ENCODE data around the gene PCNT. TPM values are rescaled to one million over a fixed set of nuclear protein-coding genes. Genes with fewer than 3 reads are reported as not detected.

PCNT gene
- total RNA-seq, 1 experiment from 2014 or later: 41.0 TPM

DNA sequence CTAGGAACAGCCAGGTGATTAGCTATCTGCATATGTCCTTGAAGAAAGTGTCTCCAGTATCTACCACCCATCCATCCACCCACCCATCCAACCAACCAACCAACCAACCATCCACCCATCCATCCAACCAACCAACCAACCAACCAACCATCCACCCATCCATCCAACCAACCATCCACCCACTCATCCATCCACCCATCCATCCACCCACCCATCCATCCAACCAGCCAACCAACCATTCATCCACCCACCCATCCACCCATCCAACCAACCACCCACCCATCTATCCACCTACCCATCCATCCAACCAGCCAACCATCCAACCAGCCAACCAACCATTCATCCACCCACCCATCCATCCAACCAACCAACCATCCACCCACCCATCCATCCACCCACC, 12.4 kb upstream of the PCNT start (continued):
- TF ChIP-seq, protein P1, sequence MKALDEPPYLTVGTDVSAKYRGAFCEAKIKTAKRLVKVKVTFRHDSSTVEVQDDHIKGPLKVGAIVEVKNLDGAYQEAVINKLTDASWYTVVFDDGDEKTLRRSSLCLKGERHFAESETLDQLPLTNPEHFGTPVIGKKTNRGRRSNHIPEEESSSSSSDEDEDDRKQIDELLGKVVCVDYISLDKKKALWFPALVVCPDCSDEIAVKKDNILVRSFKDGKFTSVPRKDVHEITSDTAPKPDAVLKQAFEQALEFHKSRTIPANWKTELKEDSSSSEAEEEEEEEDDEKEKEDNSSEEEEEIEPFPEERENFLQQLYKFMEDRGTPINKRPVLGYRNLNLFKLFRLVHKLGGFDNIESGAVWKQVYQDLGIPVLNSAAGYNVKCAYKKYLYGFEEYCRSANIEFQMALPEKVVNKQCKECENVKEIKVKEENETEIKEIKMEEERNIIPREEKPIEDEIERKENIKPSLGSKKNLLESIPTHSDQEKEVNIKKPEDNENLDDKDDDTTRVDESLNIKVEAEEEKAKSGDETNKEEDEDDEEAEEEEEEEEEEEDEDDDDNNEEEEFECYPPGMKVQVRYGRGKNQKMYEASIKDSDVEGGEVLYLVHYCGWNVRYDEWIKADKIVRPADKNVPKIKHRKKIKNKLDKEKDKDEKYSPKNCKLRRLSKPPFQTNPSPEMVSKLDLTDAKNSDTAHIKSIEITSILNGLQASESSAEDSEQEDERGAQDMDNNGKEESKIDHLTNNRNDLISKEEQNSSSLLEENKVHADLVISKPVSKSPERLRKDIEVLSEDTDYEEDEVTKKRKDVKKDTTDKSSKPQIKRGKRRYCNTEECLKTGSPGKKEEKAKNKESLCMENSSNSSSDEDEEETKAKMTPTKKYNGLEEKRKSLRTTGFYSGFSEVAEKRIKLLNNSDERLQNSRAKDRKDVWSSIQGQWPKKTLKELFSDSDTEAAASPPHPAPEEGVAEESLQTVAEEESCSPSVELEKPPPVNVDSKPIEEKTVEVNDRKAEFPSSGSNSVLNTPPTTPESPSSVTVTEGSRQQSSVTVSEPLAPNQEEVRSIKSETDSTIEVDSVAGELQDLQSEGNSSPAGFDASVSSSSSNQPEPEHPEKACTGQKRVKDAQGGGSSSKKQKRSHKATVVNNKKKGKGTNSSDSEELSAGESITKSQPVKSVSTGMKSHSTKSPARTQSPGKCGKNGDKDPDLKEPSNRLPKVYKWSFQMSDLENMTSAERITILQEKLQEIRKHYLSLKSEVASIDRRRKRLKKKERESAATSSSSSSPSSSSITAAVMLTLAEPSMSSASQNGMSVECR (CRISPR knock-in tag; IDR thresholded peaks at IDR 0.05; ENCODE audit: borderline replicate concordance): no peak
- TF ChIP-seq, protein P2, sequence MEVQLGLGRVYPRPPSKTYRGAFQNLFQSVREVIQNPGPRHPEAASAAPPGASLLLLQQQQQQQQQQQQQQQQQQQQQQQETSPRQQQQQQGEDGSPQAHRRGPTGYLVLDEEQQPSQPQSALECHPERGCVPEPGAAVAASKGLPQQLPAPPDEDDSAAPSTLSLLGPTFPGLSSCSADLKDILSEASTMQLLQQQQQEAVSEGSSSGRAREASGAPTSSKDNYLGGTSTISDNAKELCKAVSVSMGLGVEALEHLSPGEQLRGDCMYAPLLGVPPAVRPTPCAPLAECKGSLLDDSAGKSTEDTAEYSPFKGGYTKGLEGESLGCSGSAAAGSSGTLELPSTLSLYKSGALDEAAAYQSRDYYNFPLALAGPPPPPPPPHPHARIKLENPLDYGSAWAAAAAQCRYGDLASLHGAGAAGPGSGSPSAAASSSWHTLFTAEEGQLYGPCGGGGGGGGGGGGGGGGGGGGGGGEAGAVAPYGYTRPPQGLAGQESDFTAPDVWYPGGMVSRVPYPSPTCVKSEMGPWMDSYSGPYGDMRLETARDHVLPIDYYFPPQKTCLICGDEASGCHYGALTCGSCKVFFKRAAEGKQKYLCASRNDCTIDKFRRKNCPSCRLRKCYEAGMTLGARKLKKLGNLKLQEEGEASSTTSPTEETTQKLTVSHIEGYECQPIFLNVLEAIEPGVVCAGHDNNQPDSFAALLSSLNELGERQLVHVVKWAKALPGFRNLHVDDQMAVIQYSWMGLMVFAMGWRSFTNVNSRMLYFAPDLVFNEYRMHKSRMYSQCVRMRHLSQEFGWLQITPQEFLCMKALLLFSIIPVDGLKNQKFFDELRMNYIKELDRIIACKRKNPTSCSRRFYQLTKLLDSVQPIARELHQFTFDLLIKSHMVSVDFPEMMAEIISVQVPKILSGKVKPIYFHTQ (CRISPR knock-in tag; IDR thresholded peaks at IDR 0.05): no peak

DNA sequence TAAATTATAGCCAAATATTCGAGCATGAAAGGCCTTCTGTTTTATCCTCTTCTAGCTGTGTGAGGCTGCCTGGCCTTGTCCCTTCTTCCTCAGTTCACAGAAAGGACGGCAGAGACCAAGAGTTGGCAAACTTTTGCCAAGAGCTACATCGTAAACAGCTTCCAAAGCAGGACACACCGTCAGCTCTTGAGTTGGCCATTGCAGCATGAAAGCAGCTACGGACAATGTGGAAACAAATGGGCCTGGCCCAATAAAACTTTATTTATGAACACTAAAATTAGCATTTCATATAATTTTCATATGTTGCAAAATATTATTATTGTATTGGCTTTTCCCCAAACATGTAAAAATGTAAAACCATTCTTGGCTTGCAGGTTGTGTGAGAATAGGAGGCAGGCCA, 11.0 kb upstream of the PCNT start:
- ChIA-PET POLR2A (no interaction called here), CTCF (interaction anchor here (0.7 kb wide), 1 partner anchor 10 kb away, joined by 4 read pairs; no protein-coding TSS in a partner anchor)
- ATAC-seq (no peak), DNase-seq (ENCODE audit: low spot score) (no peak)
- H3K27me3 Mint-ChIP-seq (ENCODE audit: low read depth): no peaks in the 10 kb centered on the region
- peaks cover 2% of the 10 kb centered on the region for H3K4me1 Mint-ChIP-seq
- H3K4me3 Mint-ChIP-seq: no peak overlapping the region
- H3K9me3 Mint-ChIP-seq: peaks cover 3% of the 10 kb centered on the region; the same call in 1 of the 2 replicates
- no peak overlapping the region for H3K27ac Mint-ChIP-seq
- peaks cover 29% of the 10 kb centered on the region for H3K36me3 Mint-ChIP-seq
- TF ChIP-seq KAT7 (CRISPR knock-in tag; IDR thresholded peaks at IDR 0.05; ENCODE audit: borderline replicate concordance): no peak
- TF ChIP-seq, protein P3, sequence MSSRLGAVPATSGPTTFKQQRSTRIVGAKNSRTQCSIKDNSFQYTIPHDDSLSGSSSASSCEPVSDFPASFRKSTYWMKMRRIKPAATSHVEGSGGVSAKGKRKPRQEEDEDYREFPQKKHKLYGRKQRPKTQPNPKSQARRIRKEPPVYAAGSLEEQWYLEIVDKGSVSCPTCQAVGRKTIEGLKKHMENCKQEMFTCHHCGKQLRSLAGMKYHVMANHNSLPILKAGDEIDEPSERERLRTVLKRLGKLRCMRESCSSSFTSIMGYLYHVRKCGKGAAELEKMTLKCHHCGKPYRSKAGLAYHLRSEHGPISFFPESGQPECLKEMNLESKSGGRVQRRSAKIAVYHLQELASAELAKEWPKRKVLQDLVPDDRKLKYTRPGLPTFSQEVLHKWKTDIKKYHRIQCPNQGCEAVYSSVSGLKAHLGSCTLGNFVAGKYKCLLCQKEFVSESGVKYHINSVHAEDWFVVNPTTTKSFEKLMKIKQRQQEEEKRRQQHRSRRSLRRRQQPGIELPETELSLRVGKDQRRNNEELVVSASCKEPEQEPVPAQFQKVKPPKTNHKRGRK (CRISPR knock-in tag; IDR thresholded peaks at IDR 0.05; ENCODE audit: borderline replicate concordance): no peak
- no peak for TF ChIP-seq MXD4 (CRISPR knock-in tag; IDR thresholded peaks at IDR 0.05; ENCODE audit: borderline replicate concordance)
- no peak for TF ChIP-seq ZNF671 (CRISPR knock-in tag; IDR thresholded peaks at IDR 0.05)
- TF ChIP-seq, protein P4, sequence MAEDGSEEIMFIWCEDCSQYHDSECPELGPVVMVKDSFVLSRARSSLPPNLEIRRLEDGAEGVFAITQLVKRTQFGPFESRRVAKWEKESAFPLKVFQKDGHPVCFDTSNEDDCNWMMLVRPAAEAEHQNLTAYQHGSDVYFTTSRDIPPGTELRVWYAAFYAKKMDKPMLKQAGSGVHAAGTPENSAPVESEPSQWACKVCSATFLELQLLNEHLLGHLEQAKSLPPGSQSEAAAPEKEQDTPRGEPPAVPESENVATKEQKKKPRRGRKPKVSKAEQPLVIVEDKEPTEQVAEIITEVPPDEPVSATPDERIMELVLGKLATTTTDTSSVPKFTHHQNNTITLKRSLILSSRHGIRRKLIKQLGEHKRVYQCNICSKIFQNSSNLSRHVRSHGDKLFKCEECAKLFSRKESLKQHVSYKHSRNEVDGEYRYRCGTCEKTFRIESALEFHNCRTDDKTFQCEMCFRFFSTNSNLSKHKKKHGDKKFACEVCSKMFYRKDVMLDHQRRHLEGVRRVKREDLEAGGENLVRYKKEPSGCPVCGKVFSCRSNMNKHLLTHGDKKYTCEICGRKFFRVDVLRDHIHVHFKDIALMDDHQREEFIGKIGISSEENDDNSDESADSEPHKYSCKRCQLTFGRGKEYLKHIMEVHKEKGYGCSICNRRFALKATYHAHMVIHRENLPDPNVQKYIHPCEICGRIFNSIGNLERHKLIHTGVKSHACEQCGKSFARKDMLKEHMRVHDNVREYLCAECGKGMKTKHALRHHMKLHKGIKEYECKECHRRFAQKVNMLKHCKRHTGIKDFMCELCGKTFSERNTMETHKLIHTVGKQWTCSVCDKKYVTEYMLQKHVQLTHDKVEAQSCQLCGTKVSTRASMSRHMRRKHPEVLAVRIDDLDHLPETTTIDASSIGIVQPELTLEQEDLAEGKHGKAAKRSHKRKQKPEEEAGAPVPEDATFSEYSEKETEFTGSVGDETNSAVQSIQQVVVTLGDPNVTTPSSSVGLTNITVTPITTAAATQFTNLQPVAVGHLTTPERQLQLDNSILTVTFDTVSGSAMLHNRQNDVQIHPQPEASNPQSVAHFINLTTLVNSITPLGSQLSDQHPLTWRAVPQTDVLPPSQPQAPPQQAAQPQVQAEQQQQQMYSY (CRISPR knock-in tag; IDR thresholded peaks at IDR 0.05): no peak
- TF ChIP-seq, protein P5, sequence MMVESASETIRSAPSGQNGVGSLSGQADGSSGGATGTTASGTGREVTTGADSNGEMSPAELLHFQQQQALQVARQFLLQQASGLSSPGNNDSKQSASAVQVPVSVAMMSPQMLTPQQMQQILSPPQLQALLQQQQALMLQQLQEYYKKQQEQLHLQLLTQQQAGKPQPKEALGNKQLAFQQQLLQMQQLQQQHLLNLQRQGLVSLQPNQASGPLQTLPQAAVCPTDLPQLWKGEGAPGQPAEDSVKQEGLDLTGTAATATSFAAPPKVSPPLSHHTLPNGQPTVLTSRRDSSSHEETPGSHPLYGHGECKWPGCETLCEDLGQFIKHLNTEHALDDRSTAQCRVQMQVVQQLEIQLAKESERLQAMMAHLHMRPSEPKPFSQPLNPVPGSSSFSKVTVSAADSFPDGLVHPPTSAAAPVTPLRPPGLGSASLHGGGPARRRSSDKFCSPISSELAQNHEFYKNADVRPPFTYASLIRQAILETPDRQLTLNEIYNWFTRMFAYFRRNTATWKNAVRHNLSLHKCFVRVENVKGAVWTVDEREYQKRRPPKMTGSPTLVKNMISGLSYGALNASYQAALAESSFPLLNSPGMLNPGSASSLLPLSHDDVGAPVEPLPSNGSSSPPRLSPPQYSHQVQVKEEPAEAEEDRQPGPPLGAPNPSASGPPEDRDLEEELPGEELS (CRISPR knock-in tag; IDR thresholded peaks at IDR 0.05): no peak
- no peak for TF ChIP-seq CBFB (CRISPR knock-in tag; IDR thresholded peaks at IDR 0.05; ENCODE audit: low read depth)
- TF ChIP-seq, protein P6, sequence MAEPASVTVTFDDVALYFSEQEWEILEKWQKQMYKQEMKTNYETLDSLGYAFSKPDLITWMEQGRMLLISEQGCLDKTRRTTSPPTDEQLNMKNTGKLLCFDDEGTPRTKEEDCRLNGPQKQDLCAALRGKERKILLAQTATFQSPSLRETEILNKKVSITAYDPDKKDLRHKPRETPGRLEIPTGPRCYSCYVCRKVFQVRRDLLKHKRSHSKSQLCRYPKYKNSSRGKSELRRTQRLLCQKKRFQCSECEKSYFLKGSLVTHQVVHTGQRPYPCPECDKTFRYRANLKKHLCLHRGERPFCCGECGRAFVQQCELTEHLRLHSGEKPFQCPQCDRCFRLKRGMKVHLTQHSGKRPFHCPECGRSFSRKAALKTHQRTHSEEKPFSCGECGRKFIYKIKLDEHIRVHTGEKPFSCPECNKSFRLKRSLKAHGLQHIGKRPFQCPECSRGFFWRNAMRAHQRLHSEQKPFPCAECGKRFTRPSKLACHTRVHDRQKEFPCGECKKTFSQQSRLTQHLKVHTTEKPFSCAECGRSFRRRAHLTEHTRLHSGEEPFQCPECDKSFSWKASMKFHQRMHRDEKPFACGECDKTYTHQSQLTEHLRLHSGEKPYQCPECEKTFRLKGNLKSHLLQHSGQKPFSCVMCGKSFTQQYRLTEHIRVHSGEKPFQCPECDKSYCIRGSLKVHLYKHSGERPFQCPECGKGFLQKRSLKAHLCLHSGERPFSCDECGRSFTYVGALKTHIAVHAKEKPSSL (CRISPR knock-in tag; conservative IDR thresholded peaks at IDR 0.05): no peak
- TF ChIP-seq JUN (CRISPR knock-in tag; IDR thresholded peaks at IDR 0.05): no peak
- no peak for TF ChIP-seq FOXK1 (CRISPR knock-in tag; IDR thresholded peaks at IDR 0.05)
- TF ChIP-seq, protein P1 (CRISPR knock-in tag; IDR thresholded peaks at IDR 0.05; ENCODE audit: borderline replicate concordance): no peak
- TF ChIP-seq RELA (CRISPR knock-in tag; IDR thresholded peaks at IDR 0.05; ENCODE audit: borderline replicate concordance): no peak
